Heart left ventricle (tissue), 13 donors: ENCODE data around the gene ZNF446.
A peak's percentile ranks its signal among the peaks of the same experiment; 100 is the strongest.

Experiments
- POLR2A ChIP-seq, 2 donors: fragments of 450-650 bp; IDR thresholded peaks; one replicate each; pipeline ENCODE4 v1.6.1; 2017; ENCODE audit warnings: antibody characterized with exemption in 2 of 2, mild to moderate bottlenecking in 2 of 2, moderate library complexity in 2 of 2
- TF ChIP-seq, protein P1 (sequence below), 12 donors: fragments of 200-600 bp; sonication (generic) in 4 of 12; IDR thresholded peaks; one replicate each; pipeline versions ENCODE4 v1.5.0 to v1.8.0; 2018 to 2022; ENCODE audit warnings: antibody characterized with exemption in 12 of 12, mild to moderate bottlenecking in 5 of 12
- donor health status: ischemic (EF 13 %, LVEDD 7.1; RV severe dilation, severe dysfunction).
- donor health status: DM: no; HTN: yes; CAD: no.
- donor health status: DM: no; HTN: no; CAD: no.
- donor health status: ischemic (EF 25% LVEDD 6.9; RV normal size, moderate dysfunction).
- donor health status: ischemic (EF 25% LVEDD 5.7; RV mildly dilated, moderate dysfunction).
- donor health status: ischemic (EF 35%, LVEDD 5.7; RV mildly dilated, moderate dysfunction).
- donor health status: nonischemic (EF 11% LVEDD 7.7; RV severe dilation, severe dysfunction).
- donor health status: DM: yes; HTN: yes; CAD: no.
- donor health status: PGD.
- donor health status: ischemic (EF 29% LVEDD 5.4; RV normal size, mild dysfunction).
- donor health status: nonischemic (EF 23%, LVEDD 6.1; RV moderate dilation, normal function).

GRCh38 chr19:58499021-58499927 lies 23.1 kb downstream of the ZNF446 start:
- TF ChIP-seq POLR2A (IDR thresholded peaks at IDR 0.05): peak in 1 of 2 donors; percentile 65
- TF ChIP-seq, protein P1, sequence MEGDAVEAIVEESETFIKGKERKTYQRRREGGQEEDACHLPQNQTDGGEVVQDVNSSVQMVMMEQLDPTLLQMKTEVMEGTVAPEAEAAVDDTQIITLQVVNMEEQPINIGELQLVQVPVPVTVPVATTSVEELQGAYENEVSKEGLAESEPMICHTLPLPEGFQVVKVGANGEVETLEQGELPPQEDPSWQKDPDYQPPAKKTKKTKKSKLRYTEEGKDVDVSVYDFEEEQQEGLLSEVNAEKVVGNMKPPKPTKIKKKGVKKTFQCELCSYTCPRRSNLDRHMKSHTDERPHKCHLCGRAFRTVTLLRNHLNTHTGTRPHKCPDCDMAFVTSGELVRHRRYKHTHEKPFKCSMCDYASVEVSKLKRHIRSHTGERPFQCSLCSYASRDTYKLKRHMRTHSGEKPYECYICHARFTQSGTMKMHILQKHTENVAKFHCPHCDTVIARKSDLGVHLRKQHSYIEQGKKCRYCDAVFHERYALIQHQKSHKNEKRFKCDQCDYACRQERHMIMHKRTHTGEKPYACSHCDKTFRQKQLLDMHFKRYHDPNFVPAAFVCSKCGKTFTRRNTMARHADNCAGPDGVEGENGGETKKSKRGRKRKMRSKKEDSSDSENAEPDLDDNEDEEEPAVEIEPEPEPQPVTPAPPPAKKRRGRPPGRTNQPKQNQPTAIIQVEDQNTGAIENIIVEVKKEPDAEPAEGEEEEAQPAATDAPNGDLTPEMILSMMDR (IDR thresholded peaks at IDR 0.05): peak in 6 of 12 donors; percentile 8 to 42 (median 26)
